Astrocyte (in vitro differentiated cells and primary cell): Measurements from ENCODE around the gene PTPRN2. TPM values are rescaled to one million over a fixed set of nuclear protein-coding genes. Genes with fewer than 3 reads are reported as not detected.

ENCODE experiments used
- DNase-seq: peaks from one replicate; pipeline ENCODE4 v3.0.0-alpha.2; 2010; ENCODE audit warnings: low read depth
- FAIRE-seq: peaks from 2 replicates; lab custom pipeline; 2011; peaks lifted over from hg19 to GRCh38; lab: Jason Lieb, UNC
- H2AFZ ChIP-seq: 2 replicates; pipeline ENCODE4 v1.6.0; 2012; ENCODE audit warnings: low read depth, low read length, inconsistent platforms
- H3K27ac ChIP-seq: 2 replicates; pipeline ENCODE4 v1.5.1; 2011; ENCODE audit warnings: low read depth, low read length, inconsistent platforms
- H3K27me3 ChIP-seq: 2 replicates; pipeline ENCODE4 v1.6.0; 2011; ENCODE audit warnings: low read length, inconsistent platforms; ENCODE audit not compliant: insufficient read depth
- H3K36me3 ChIP-seq: 2 replicates; pipeline ENCODE4 v1.5.1; 2011; ENCODE audit warnings: low read length, inconsistent platforms; ENCODE audit not compliant: insufficient read depth
- H3K4me1 ChIP-seq: 2 replicates; pipeline ENCODE4 v1.5.1; 2011; ENCODE audit warnings: low read length, inconsistent platforms; ENCODE audit not compliant: insufficient read depth
- H3K4me2 ChIP-seq: 2 replicates; pipeline ENCODE4 v1.6.0; 2012; ENCODE audit warnings: low read length, inconsistent platforms
- H3K4me3 ChIP-seq: 2 replicates; pipeline ENCODE4 v1.5.1; 2011; ENCODE audit warnings: low read depth, mild to moderate bottlenecking, low read length, inconsistent platforms; ENCODE audit not compliant: insufficient read depth
- H3K79me2 ChIP-seq: 2 replicates; pipeline ENCODE4 v1.6.0; 2012; ENCODE audit warnings: mild to moderate bottlenecking, low read length, inconsistent platforms; ENCODE audit not compliant: insufficient read depth
- H3K9ac ChIP-seq: 2 replicates; pipeline ENCODE4 v1.6.0; 2012; ENCODE audit warnings: mild to moderate bottlenecking, low read length, inconsistent platforms
- H3K9me3 ChIP-seq: 2 replicates; pipeline ENCODE4 v1.5.1; 2012; ENCODE audit warnings: low read depth, mild to moderate bottlenecking, low read length, inconsistent platforms; ENCODE audit not compliant: insufficient read depth
- H4K20me1 ChIP-seq: 2 replicates; pipeline ENCODE4 v1.6.0; 2012; ENCODE audit warnings: low read length, inconsistent platforms; ENCODE audit not compliant: insufficient read depth
- H3K27ac Mint-ChIP-seq: one replicate; pipeline ENCODE4 v1.8.0; 2021; ENCODE audit warnings: mild to moderate bottlenecking, mixed read lengths; ENCODE audit not compliant: unreplicated experiment
- H3K27me3 Mint-ChIP-seq: one replicate; pipeline ENCODE4 v1.8.0; 2021; ENCODE audit warnings: low read depth, mixed read lengths; ENCODE audit not compliant: unreplicated experiment
- H3K36me3 Mint-ChIP-seq: one replicate; pipeline ENCODE4 v1.8.0; 2021; ENCODE audit warnings: low read depth, mixed read lengths; ENCODE audit not compliant: unreplicated experiment
- H3K4me1 Mint-ChIP-seq: one replicate; pipeline ENCODE4 v1.8.0; 2021; ENCODE audit warnings: low read depth, mixed read lengths; ENCODE audit not compliant: unreplicated experiment
- H3K4me3 Mint-ChIP-seq: one replicate; pipeline ENCODE4 v1.8.0; 2021; ENCODE audit warnings: mild to moderate bottlenecking, moderate library complexity, mixed read lengths; ENCODE audit not compliant: unreplicated experiment
- H3K9me3 Mint-ChIP-seq: one replicate; pipeline ENCODE4 v1.8.0; 2021; ENCODE audit warnings: mild to moderate bottlenecking, mixed read lengths; ENCODE audit not compliant: unreplicated experiment
- CTCF ChIP-seq: IDR thresholded peaks from 2 replicates; pipeline ENCODE4 v1.5.1; 2011; ENCODE audit warnings: low read depth, mild to moderate bottlenecking, inconsistent platforms, low read length, moderate library complexity; ENCODE audit not compliant: insufficient read depth
- EZH2 ChIP-seq: IDR thresholded peaks from 2 replicates; pipeline ENCODE4 v1.6.1; 2012; ENCODE audit warnings: mild to moderate bottlenecking, low read length, inconsistent platforms; ENCODE audit not compliant: insufficient read depth
- total RNA-seq: library from RNA; stranded (reverse); gene quantifications from 2 replicates; pipeline ENCODE4 v1.2.1, GENCODE V29; 2021

Gene PTPRN2
- total RNA-seq, 1 donor from 2014 or later, result 0.09 TPM

- Histone ChIP-seq H4K20me1 (no peaks in the 10 kb centered on the region), H3K4me2 (no peak overlapping the region), H3K36me3 (no peaks in the 10 kb centered on the region), H3K9ac (no peak overlapping the region), H3K27me3 (no peaks in the 10 kb centered on the region), H3K4me3 (no peak overlapping the region), H3K79me2 (no peaks in the 10 kb centered on the region), H3K4me1 (no peaks in the 10 kb centered on the region), H3K9me3 (no peaks in the 10 kb centered on the region), H3K27ac (no peak overlapping the region), H2AFZ (no peak overlapping the region)
- H3K27me3 Mint-ChIP-seq, result no peaks in the 10 kb centered on the region
- DNase-seq, result no peak
- H3K4me3 Mint-ChIP-seq, result no peak overlapping the region
- no peak overlapping the region for H3K27ac Mint-ChIP-seq
- no peaks in the 10 kb centered on the region for H3K36me3 Mint-ChIP-seq
- no peaks in the 10 kb centered on the region for H3K4me1 Mint-ChIP-seq
- FAIRE-seq, result no peak
- TF ChIP-seq CTCF, result no peak
- no peak for TF ChIP-seq EZH2
- H3K9me3 Mint-ChIP-seq, result peaks cover 12% of the 10 kb centered on the region
Measured at GRCh38 chr7:158006841-158007696, 580.6 kb downstream of the PTPRN2 start.

DNA sequence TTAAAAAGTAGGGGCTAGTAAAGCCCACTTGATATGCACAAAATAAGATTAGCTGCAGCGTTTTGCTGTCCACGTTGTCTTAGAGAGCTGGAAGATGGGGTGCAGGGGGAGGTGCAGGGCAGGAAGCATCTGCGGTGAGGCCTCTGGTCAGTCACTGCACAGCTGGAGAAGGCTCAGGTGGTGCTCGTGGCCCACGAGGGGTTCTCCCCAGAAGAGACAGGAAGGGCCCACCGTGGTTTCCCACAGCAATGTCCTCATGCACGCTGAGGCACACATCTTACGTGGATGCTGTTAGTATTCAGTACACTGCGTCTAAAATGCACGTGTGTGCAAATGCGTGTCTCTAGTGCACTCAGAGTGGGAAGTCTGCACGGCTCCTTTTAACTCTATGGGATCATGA, 582.1 kb downstream of the PTPRN2 start:
- Histone ChIP-seq H3K4me1 (no peaks in the 10 kb centered on the region), H3K27ac (no peak overlapping the region), H2AFZ (no peak overlapping the region), H3K79me2 (no peaks in the 10 kb centered on the region), H3K36me3 (no peaks in the 10 kb centered on the region), H3K4me3 (no peak overlapping the region), H3K27me3 (no peaks in the 10 kb centered on the region), H3K4me2 (no peak overlapping the region), H4K20me1 (no peaks in the 10 kb centered on the region), H3K9ac (no peak overlapping the region), H3K9me3 (no peaks in the 10 kb centered on the region)
- H3K4me1 Mint-ChIP-seq, result no peaks in the 10 kb centered on the region
- no peaks in the 10 kb centered on the region for H3K36me3 Mint-ChIP-seq
- H3K27ac Mint-ChIP-seq, result no peak overlapping the region
- DNase-seq (no peak), FAIRE-seq (no peak)
- H3K4me3 Mint-ChIP-seq, result no peak overlapping the region
- H3K9me3 Mint-ChIP-seq, result peaks cover 9% of the 10 kb centered on the region
- H3K27me3 Mint-ChIP-seq, result no peaks in the 10 kb centered on the region
- TF ChIP-seq EZH2, result no peak

- Histone ChIP-seq H3K36me3 (no peaks in the 10 kb centered on the region), H3K4me2 (no peak overlapping the region), H3K4me1 (no peaks in the 10 kb centered on the region), H3K9ac (no peak overlapping the region), H3K79me2 (no peaks in the 10 kb centered on the region), H3K9me3 (no peaks in the 10 kb centered on the region), H3K4me3 (no peak overlapping the region), H4K20me1 (no peaks in the 10 kb centered on the region), H3K27ac (no peak overlapping the region), H3K27me3 (no peaks in the 10 kb centered on the region), H2AFZ (no peak overlapping the region)
- TF ChIP-seq CTCF, result no peak
- no peak for TF ChIP-seq EZH2
- H3K36me3 Mint-ChIP-seq, result no peaks in the 10 kb centered on the region
- FAIRE-seq, result no peak
- H3K4me1 Mint-ChIP-seq, result no peaks in the 10 kb centered on the region
- H3K9me3 Mint-ChIP-seq, result peaks cover 7% of the 10 kb centered on the region
- no peak for DNase-seq
- H3K27me3 Mint-ChIP-seq, result no peaks in the 10 kb centered on the region
- no peak overlapping the region for H3K27ac Mint-ChIP-seq
- no peak overlapping the region for H3K4me3 Mint-ChIP-seq
Measured at GRCh38 chr7:158004123-158004490, 583.5 kb downstream of the PTPRN2 start.
